Esophagus squamous epithelium (tissue), 5 donors: ENCODE data around the gene EGLN1. TPM values are rescaled to one million over a fixed set of nuclear protein-coding genes. Genes with fewer than 3 reads are reported as not detected.

Source experiments
- DNase-seq: peaks from one replicate; lab custom pipeline; 2025; lab: John Stamatoyannopoulos, UW
- H3K27ac ChIP-seq, 4 donors: fragments of 200-600 bp; sonication (generic); one replicate each; pipeline ENCODE4 v1.5.1; 2016 to 2019; ENCODE audit warnings: mild to moderate bottlenecking in 1 of 4
- H3K27me3 ChIP-seq, 4 donors: fragments of 200-600 bp; sonication (generic); 1 replicate in 3 of 4; 2 replicates in 1 of 4; pipeline versions ENCODE4 v1.5.1 to v1.6.0; 2017 to 2021; ENCODE audit warnings: antibody characterized with exemption in 1 of 4
- H3K36me3 ChIP-seq, 3 donors: fragments of 200-600 bp; sonication (generic); one replicate each; pipeline ENCODE4 v1.5.1; 2016 to 2019
- H3K4me1 ChIP-seq, 3 donors: fragments of 200-600 bp; sonication (generic); one replicate each; pipeline ENCODE4 v1.5.1; 2017 to 2019
- H3K4me3 ChIP-seq, 4 donors: fragments of 200-600 bp; sonication (generic); 1 replicate in 3 of 4; 2 replicates in 1 of 4; pipeline ENCODE4 v1.5.1; 2016 to 2019; ENCODE audit warnings: mild to moderate bottlenecking in 2 of 4, moderate library complexity in 1 of 4
- H3K9me3 ChIP-seq, 3 donors: fragments of 200-600 bp; sonication (generic); one replicate each; pipeline ENCODE4 v1.5.1; 2016 to 2019
- CTCF ChIP-seq, 6 experiments: fragments of 450-650 bp in 4 of 6; fragments of 200-600 bp in 2 of 6; sonication (generic) in 2 of 6; IDR thresholded peaks; one replicate each; pipeline ENCODE4 v1.5.1; 2016 to 2019; ENCODE audit warnings: antibody characterized with exemption in 6 of 6, mild to moderate bottlenecking in 4 of 6, moderate library complexity in 4 of 6
- POLR2A ChIP-seq, 4 donors: fragments of 450-650 bp; IDR thresholded peaks; one replicate each; pipeline ENCODE4 v1.6.1; 2017; ENCODE audit warnings: antibody characterized with exemption in 4 of 4, mild to moderate bottlenecking in 4 of 4, moderate library complexity in 3 of 4
- WGBS, 2 donors: methylation state at CpG; one replicate each; pipeline ENCODE4 v1.1.5; 2018; 5-methylcytosine and 5-hydroxymethylcytosine counted together
- intact Hi-C: fragments of 100-400 bp; cut with DNase I; formaldehyde crosslinking; loops from one replicate; pipeline ENCODE4 v1.15.0; 2022
- total RNA-seq, 4 donors: library from RNA; depleted of rRNA; stranded (reverse); fragments of >200 nt; gene quantifications; one replicate each; pipeline ENCODE4 v1.1.0, GENCODE V29; 2016
- donor health status: DM: yes; HTN: yes; CAD: no.

Gene EGLN1
- total RNA-seq, 4 donors from 2014 or later = 21.8 to 36.0 (median 28.7) TPM

- TF ChIP-seq POLR2A (IDR thresholded peaks at IDR 0.05) (no peak), CTCF (IDR thresholded peaks at IDR 0.05) (no peak)
- WGBS, 2 donors = 81 to 83% methylated on average over 5 of the region's 5 CpGs
- DNase-seq = no peak
- H3K9me3 ChIP-seq = no peaks in the 10 kb centered on the region
- no peaks in the 10 kb centered on the region for H3K27me3 ChIP-seq
- no peak overlapping the region for H3K4me3 ChIP-seq
- intact Hi-C loops = no loop called here
- no peaks in the 10 kb centered on the region for H3K36me3 ChIP-seq
- no peaks in the 10 kb centered on the region for H3K4me1 ChIP-seq
- no peak overlapping the region for H3K27ac ChIP-seq
Observed at GRCh38 chr1:231324660-231325059, 97.4 kb downstream of the EGLN1 start.

GRCh38 chr1:231322880-231323530 is 99.1 kb downstream of the EGLN1 start:
- WGBS, 2 donors = 73 to 78% methylated on average over 6 of the region's 7 CpGs
- TF ChIP-seq CTCF (IDR thresholded peaks at IDR 0.05) = no peak
- no peak overlapping the region for H3K4me3 ChIP-seq
- no peak overlapping the region for H3K27ac ChIP-seq
- H3K4me1 ChIP-seq = no peaks in the 10 kb centered on the region
- no peak for DNase-seq
- no peaks in the 10 kb centered on the region for H3K36me3 ChIP-seq
- intact Hi-C loops = no loop called here
- no peaks in the 10 kb centered on the region for H3K9me3 ChIP-seq
- H3K27me3 ChIP-seq = no peaks in the 10 kb centered on the region

- no peak for TF ChIP-seq POLR2A (IDR thresholded peaks at IDR 0.05)
- TF ChIP-seq CTCF (IDR thresholded peaks at IDR 0.05) = no peak
- intact Hi-C loops = loop anchor here (10.0 kb wide), 1 partner anchor 54 kb away; no protein-coding TSS in a partner anchor
- Histone ChIP-seq H3K27me3 (no peaks in the 10 kb centered on the region), H3K4me1 (no peaks in the 10 kb centered on the region), H3K9me3 (no peaks in the 10 kb centered on the region), H3K36me3 (no peaks in the 10 kb centered on the region), H3K4me3 (no peak overlapping the region), H3K27ac (no peak overlapping the region)
- 92 to 95% methylated on average over 9 of the region's 9 CpGs for WGBS, 2 donors
- no peak for DNase-seq
Observed at GRCh38 chr1:231319080-231319479, 103.0 kb downstream of the EGLN1 start.

GRCh38 chr1:231318568-231318967 is 103.5 kb downstream of the EGLN1 start:
- intact Hi-C loops = loop anchor here (10.0 kb wide), 1 partner anchor 54 kb away; no protein-coding TSS in a partner anchor
- no peak for TF ChIP-seq CTCF (IDR thresholded peaks at IDR 0.05)
- TF ChIP-seq POLR2A (IDR thresholded peaks at IDR 0.05) = no peak
- DNase-seq = no peak
- Histone ChIP-seq H3K4me1 (no peaks in the 10 kb centered on the region), H3K27ac (no peak overlapping the region), H3K9me3 (no peaks in the 10 kb centered on the region), H3K27me3 (no peaks in the 10 kb centered on the region), H3K4me3 (no peak overlapping the region), H3K36me3 (no peaks in the 10 kb centered on the region)
- 96 to 100% methylated on average over 3 of the region's 4 CpGs for WGBS, 2 donors

- H3K36me3 ChIP-seq = no peaks in the 10 kb centered on the region
- TF ChIP-seq POLR2A (IDR thresholded peaks at IDR 0.05) = no peak
- no peaks in the 10 kb centered on the region for H3K27me3 ChIP-seq
- no peak for DNase-seq
- H3K4me1 ChIP-seq = no peaks in the 10 kb centered on the region
- intact Hi-C loops = loop anchor here (10.0 kb wide), 1 partner anchor 53 kb away; no protein-coding TSS in a partner anchor
- H3K4me3 ChIP-seq = no peak overlapping the region
- no peak overlapping the region for H3K27ac ChIP-seq
- no peaks in the 10 kb centered on the region for H3K9me3 ChIP-seq
- 91 to 95% methylated on average over 15 of the region's 15 CpGs for WGBS, 2 donors
Observed at GRCh38 chr1:231318015-231318355, 104.1 kb downstream of the EGLN1 start.
